Endothelial cell of umbilical vein (primary cell): ENCODE data around the gene CHMP1A.

Source experiments
- CTCF ChIP-seq, 2 donors: IDR thresholded peaks; 1 replicate in 1 of 2; 2 replicates in 1 of 2; pipeline ENCODE4 v1.5.1; 2011; ENCODE audit warnings: low read length in 2 of 2, mild to moderate bottlenecking in 2 of 2, moderate library complexity in 2 of 2, control low read depth in 1 of 2, inconsistent platforms in 1 of 2, low read depth in 1 of 2; ENCODE audit not compliant: insufficient read depth in 1 of 2; ENCODE audit errors: extremely low read depth in 1 of 2
- EZH2 ChIP-seq: IDR thresholded peaks from 2 replicates; pipeline ENCODE4 v1.6.1; 2012; ENCODE audit warnings: borderline replicate concordance, low read depth, mild to moderate bottlenecking, moderate library complexity, low read length, inconsistent platforms; ENCODE audit not compliant: severe bottlenecking
- FOS ChIP-seq: IDR thresholded peaks from 2 replicates; pipeline ENCODE4 v1.6.1; 2011; ENCODE audit warnings: mild to moderate bottlenecking, low read length, moderate library complexity, borderline replicate concordance; ENCODE audit not compliant: insufficient read depth
- GATA2 ChIP-seq: IDR thresholded peaks from 2 replicates; pipeline ENCODE4 v1.7.0; 2011; ENCODE audit warnings: low read depth, mild to moderate bottlenecking, moderate library complexity, mixed read lengths, low read length; ENCODE audit not compliant: insufficient read length, insufficient read depth
- JUN ChIP-seq: IDR thresholded peaks from 2 replicates; pipeline ENCODE4 v1.6.1; 2011; ENCODE audit warnings: borderline replicate concordance, low read depth; ENCODE audit not compliant: insufficient read length, insufficient read depth
- MAX ChIP-seq: IDR thresholded peaks from 2 replicates; pipeline ENCODE4 v1.6.1; 2011; ENCODE audit not compliant: insufficient read depth, insufficient read length
- POLR2A ChIP-seq: IDR thresholded peaks from 2 replicates; pipeline ENCODE4 v1.6.1; 2012; ENCODE audit warnings: low read depth, mild to moderate bottlenecking, control low read depth, low read length
- POLR2AphosphoS5 ChIP-seq: IDR thresholded peaks from 2 replicates; pipeline ENCODE4 v1.6.1; 2012; ENCODE audit warnings: low read depth, mild to moderate bottlenecking, control low read depth, low read length, moderate library complexity; ENCODE audit not compliant: insufficient read depth

GRCh38 chr16:89642574-89642973 lies 14.9 kb downstream of the CHMP1A start:
- TF ChIP-seq EZH2 = no peak
- no peak for TF ChIP-seq CTCF (IDR thresholded peaks at IDR 0.05; ENCODE audit: extremely low read depth in 1 of 2, insufficient read depth in 1 of 2, low read depth in 1 of 2, low read length in 2 of 2)
- TF ChIP-seq POLR2A = no peak
- no peak for TF ChIP-seq MAX
- no peak for TF ChIP-seq GATA2
- TF ChIP-seq POLR2AphosphoS5 = no peak
- TF ChIP-seq JUN = no peak
- TF ChIP-seq FOS = no peak
